Measurements from ENCODE around the gene DDHD1. TPM values are rescaled to one million over a fixed set of nuclear protein-coding genes. Genes with fewer than 3 reads are reported as not detected.
"Not testable (repeated sequence)": the region's sequence is repeated elsewhere in the genome, so short reads cannot be mapped to it uniquely, and the experiment has no call there.

The DDHD1 gene
- total RNA-seq, 2 experiments from 2014 or later = 53.6 to 58.5 TPM

DNA sequence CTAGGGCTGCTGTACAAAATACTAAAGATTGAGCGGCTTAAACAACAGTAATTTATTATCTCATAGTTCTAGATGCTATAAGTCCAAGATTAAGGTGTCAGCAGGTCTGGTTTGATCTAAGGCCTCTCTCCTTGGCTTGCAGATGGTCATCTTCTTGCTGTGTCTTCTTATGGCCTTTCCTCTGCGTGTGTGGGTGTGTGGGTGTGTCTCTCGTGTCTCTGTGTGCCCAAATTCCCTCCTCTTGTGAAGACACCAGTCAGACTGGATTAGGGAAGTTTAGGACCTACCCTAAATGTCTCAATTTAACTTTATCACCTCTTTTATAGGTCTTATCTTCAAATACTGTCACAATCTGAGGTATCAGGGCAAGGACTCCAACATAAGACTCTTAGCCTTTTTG is 28.3 kb downstream of the DDHD1 start:
- ChIA-PET CTCF (interaction anchor here (1.2 kb wide), 1 partner anchor 27 kb away, joined by 4 read pairs; no protein-coding TSS in a partner anchor), POLR2A (interaction anchor here (1.4 to 1.8 kb wide), 2 partner anchors 16 to 28 kb away, joined by 3 to 5 read pairs; partner anchors contain the start of gene DDHD1)
- H3K27me3 Mint-ChIP-seq = no peaks in the 10 kb centered on the region
- DNase-seq = no peak
- H3K9me3 Mint-ChIP-seq = peaks cover 18% of the 10 kb centered on the region
- peaks cover 44% of the 10 kb centered on the region for H3K36me3 Mint-ChIP-seq (ENCODE audit: low read depth)
- H3K4me1 Mint-ChIP-seq = peaks cover 31% of the 10 kb centered on the region
- H3K27ac Mint-ChIP-seq = no peak overlapping the region
- H3K4me3 Mint-ChIP-seq = no peak overlapping the region

DNA sequence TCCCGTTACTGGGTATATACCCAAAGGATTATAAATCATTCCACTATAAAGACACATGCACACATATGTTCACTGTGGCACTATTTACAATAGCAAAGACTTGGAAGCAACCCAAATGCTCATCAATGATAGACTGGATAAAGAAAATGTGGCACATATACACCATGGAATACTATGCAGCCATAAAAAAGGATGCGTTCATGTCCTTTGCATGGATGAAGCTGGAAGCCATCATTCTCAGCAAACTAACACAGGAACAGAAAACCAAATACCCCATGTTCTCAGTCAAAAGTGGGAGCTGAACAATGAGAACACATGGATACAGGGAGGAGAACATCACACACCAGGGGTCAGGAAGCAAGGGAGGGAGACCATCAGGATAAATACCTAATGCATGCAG is 31.7 kb downstream of the DDHD1 start:
- POLR2A ChIA-PET = interaction anchor here (1.0 kb wide), 1 partner anchor 28 kb away, joined by 3 read pairs; no protein-coding TSS in a partner anchor
- Mint-ChIP-seq H3K36me3 (ENCODE audit: low read depth) (peaks cover 60% of the 10 kb centered on the region), H3K9me3 (peaks cover 23% of the 10 kb centered on the region), H3K4me1 (peaks cover 46% of the 10 kb centered on the region)
- H3K4me3 Mint-ChIP-seq, DNase-seq, CTCF ChIA-PET, H3K27ac Mint-ChIP-seq, H3K27me3 Mint-ChIP-seq: not testable (repeated sequence)

DNA sequence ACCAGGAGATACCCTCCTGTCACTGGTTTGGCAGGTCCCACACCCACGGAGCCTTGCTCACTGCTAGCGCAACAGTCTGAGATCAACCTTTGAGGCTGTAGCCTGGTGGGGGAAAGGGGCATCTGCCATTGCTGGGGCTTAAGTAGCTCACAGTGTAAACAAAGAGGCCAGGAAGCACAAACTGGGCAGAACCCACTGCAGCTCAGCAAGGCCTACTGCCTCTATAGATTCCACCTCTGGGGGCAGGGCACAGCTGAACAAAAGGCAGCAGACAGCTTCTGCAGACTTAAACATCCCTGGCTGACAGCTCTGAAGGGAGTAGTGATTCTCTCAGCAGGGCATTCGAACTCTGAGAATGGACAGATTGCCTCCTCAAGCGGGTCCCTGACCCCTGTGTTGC is 35.6 kb downstream of the DDHD1 start:
- ChIA-PET POLR2A (interaction anchor here (1.3 to 1.4 kb wide), 2 partner anchors 9 to 31 kb away, joined by 3 to 4 read pairs; no protein-coding TSS in a partner anchor), CTCF (interaction anchor here (0.6 to 0.8 kb wide), 2 partner anchors 10 to 519 kb away, joined by 3 read pairs; no protein-coding TSS in a partner anchor)
- DNase-seq, H3K27ac Mint-ChIP-seq, H3K4me3 Mint-ChIP-seq, H3K27me3 Mint-ChIP-seq: not testable (repeated sequence)
- H3K36me3 Mint-ChIP-seq (ENCODE audit: low read depth) = peaks cover 77% of the 10 kb centered on the region
- peaks cover 39% of the 10 kb centered on the region for H3K9me3 Mint-ChIP-seq
- H3K4me1 Mint-ChIP-seq = peaks cover 64% of the 10 kb centered on the region

DNA sequence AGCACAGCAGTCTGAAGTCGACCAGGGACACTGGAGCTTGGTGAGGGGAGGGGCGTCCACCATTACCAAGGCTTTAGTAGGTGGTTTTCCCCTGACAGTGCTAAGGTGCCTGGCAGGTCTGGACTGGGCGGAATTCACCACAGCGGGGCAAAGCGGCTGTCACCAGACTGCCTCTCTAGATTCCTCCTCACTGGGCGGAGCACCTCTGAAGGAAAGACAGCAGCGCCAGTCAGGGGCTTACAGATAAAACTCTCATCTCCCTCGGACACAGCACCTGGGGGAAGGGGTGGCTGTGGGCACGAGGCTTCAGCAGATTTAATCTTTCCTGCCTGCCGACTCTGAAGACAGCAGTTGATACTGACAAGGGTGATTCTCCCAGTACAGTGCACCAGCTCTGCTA is 39.1 kb downstream of the DDHD1 start:
- Mint-ChIP-seq H3K27ac (no peak overlapping the region), H3K9me3 (peaks cover 26% of the 10 kb centered on the region), H3K4me1 (peaks cover 54% of the 10 kb centered on the region), H3K36me3 (ENCODE audit: low read depth) (peaks cover 47% of the 10 kb centered on the region), H3K27me3 (no peaks in the 10 kb centered on the region), H3K4me3 (no peak overlapping the region)
- ChIA-PET CTCF (no interaction called here), POLR2A (no interaction called here)
- no peak for DNase-seq

DNA sequence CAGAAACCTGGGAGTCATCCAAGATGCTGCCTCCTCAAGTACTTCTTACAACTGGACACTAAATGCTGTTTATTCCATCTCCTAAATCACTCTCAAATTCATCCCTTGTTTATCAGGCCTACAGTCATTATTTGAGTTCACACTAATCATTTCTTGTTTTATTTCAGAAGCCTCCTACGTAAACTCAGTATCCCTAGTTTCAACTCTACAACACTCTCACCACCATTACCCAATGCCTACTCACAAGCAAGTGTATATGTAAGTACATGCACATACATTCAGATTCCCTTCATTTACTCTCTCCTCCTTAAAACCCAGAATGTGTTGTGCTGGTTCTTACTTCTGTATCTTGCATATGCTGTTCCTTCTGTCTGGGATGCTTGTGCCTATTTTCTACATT is 43.0 kb downstream of the DDHD1 start:
- ChIA-PET CTCF (interaction anchor here (1.0 to 7.1 kb wide), 5 partner anchors 17 to 107 kb away, joined by 3 to 71 read pairs (median 7); partner anchors contain the start of gene DDHD1), POLR2A (interaction anchor here (0.6 to 7.3 kb wide), 14 partner anchors 9 to 558 kb away, joined by 3 to 264 read pairs (median 4); partner anchors contain the start of genes DDHD1, ERO1A, GPR137C and TXNDC16)
- DNase-seq = no peak
- Mint-ChIP-seq H3K36me3 (ENCODE audit: low read depth) (peaks cover 27% of the 10 kb centered on the region), H3K27me3 (no peaks in the 10 kb centered on the region), H3K9me3 (peaks cover 8% of the 10 kb centered on the region), H3K4me3 (no peak overlapping the region), H3K27ac (no peak overlapping the region), H3K4me1 (peaks cover 36% of the 10 kb centered on the region)

DNA sequence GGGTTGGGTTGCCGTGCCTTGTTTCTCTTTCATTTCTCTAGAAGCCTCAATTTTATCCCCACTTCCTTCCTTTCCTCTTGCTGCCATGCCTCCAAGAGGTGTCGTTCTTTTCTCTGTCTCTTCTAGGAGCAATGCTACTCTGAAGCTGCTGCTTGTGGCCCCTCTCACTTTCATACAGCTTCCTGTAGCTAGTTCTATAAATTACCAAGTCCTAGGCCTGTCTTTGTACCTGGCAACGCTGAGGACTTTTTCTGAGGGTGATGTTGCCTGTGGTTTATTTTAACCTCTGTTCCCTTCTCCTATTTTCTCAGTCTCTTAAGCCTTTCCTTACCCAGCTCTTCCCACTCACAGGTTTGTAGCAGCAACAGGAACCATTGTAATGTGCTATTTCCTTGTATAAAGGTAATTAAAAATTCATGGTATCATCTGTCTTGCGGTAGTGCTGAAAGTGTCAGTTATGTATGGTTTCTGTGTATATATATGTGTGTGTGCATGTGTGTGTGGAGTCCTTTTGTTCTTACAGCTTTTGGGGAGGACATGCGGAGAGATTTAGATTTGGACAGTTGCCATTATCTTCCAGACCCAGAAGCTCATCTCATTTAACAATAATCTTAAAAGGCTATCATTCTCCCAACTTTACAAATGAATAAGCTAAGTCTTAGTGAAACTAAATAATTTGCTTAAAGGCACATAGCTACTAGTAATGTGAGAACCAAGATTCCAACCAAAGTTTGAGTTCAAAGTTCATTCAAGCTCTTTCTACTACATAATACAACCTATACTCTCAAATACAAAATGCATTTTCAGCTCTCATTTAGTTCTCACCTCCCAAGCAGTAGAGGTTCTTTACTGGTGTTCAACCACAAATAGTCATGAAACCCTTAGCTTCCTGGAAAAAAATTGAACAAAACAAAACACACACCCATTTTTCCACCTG is 43.8 kb downstream of the DDHD1 start:
- Mint-ChIP-seq H3K27ac (no peak overlapping the region), H3K9me3 (peaks cover 4% of the 10 kb centered on the region), H3K36me3 (ENCODE audit: low read depth) (peaks cover 20% of the 10 kb centered on the region), H3K4me3 (no peak overlapping the region), H3K27me3 (no peaks in the 10 kb centered on the region), H3K4me1 (peaks cover 30% of the 10 kb centered on the region)
- peak; percentile 80 for DNase-seq
- ChIA-PET POLR2A (interaction anchor here (0.6 to 7.3 kb wide), 24 partner anchors 10 to 557 kb away, joined by 3 to 264 read pairs (median 4); partner anchors contain the start of genes DDHD1, ERO1A, GPR137C and TXNDC16), CTCF (interaction anchor here (0.9 to 7.1 kb wide), 8 partner anchors 11 to 108 kb away, joined by 3 to 71 read pairs (median 4); partner anchors contain the start of gene DDHD1)

DNA sequence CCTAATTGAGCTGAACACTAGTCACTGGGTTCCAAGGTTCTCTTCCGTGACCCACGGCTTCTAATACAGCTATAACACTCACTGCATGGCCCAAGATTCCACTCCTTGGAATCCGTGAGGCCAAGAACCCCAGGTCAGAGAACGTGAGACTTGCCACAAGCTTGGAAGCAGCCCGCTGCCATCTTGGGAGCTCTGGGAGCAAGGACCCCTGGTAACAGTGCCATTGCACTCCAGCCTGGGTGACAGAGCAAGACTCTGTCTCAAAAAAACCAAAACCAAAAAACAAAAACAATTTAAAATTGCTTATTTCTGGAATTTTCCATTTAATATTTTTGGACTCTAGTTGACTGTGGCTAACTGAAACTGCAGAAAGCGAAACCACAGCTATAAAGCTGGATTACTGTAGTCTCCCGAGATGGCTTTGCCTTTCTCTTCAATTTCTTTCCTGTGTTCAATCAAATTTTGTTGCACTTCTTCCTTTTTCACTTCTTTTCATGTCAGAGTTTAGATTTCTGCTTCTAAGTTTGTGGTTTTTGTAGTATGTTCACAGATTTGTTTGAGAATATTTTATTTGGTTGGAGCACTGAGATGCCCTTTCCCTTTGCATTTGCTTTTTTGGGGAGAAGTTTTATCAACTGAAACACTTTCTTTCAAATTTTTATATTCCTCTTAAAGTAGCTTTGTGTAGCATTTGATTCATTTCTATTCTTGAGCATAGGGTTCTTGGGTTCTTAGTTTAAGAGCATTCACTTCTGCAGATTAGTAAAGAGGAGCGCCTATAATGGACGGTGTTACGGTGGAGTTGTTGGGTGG is 44.6 kb downstream of the DDHD1 start:
- DNase-seq = no peak
- H3K4me3 Mint-ChIP-seq = no peak overlapping the region
- ChIA-PET POLR2A (interaction anchor here (0.8 to 7.3 kb wide), 18 partner anchors 9 to 556 kb away, joined by 3 to 264 read pairs (median 4); partner anchors contain the start of genes DDHD1, ERO1A, GPR137C and TXNDC16), CTCF (interaction anchor here (0.9 to 7.1 kb wide), 8 partner anchors 10 to 109 kb away, joined by 3 to 71 read pairs (median 3); partner anchors contain the start of gene DDHD1)
- no peak overlapping the region for H3K27ac Mint-ChIP-seq
- H3K9me3 Mint-ChIP-seq = peaks cover 4% of the 10 kb centered on the region
- H3K36me3 Mint-ChIP-seq (ENCODE audit: low read depth) = peaks cover 22% of the 10 kb centered on the region
- H3K27me3 Mint-ChIP-seq = no peaks in the 10 kb centered on the region
- peaks cover 27% of the 10 kb centered on the region for H3K4me1 Mint-ChIP-seq

DNA sequence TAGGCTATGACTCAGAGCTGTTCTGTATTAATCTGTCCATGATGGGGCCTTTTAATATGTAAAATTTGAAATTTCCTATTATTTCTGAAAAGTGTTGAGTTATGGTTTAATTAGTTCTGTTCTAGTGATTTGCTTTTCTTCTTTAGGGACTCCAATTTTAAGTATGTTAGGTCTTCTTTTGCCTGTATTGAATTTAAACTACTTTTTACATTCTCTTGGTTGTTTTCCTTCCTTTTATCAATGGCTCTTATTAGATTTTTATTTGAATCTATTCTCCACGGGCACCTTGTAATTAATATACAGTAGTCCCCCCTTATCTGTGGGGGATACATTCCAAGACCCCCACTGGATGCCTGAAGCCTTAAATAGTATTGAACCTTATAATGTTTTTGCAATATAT is 46.4 kb downstream of the DDHD1 start:
- ChIA-PET CTCF (interaction anchor here (0.7 to 7.1 kb wide), 2 partner anchors 10 to 44 kb away, joined by 3 to 71 read pairs; partner anchors contain the start of gene DDHD1), POLR2A (interaction anchor here (1.1 to 7.3 kb wide), 2 partner anchors 16 to 44 kb away, joined by 4 to 264 read pairs; partner anchors contain the start of gene DDHD1)
- peaks cover 34% of the 10 kb centered on the region for H3K36me3 Mint-ChIP-seq (ENCODE audit: low read depth)
- no peak overlapping the region for H3K4me3 Mint-ChIP-seq
- peaks cover 4% of the 10 kb centered on the region for H3K9me3 Mint-ChIP-seq
- peaks cover 27% of the 10 kb centered on the region for H3K4me1 Mint-ChIP-seq
- no peak overlapping the region for H3K27ac Mint-ChIP-seq
- no peaks in the 10 kb centered on the region for H3K27me3 Mint-ChIP-seq
- DNase-seq = no peak

DNA sequence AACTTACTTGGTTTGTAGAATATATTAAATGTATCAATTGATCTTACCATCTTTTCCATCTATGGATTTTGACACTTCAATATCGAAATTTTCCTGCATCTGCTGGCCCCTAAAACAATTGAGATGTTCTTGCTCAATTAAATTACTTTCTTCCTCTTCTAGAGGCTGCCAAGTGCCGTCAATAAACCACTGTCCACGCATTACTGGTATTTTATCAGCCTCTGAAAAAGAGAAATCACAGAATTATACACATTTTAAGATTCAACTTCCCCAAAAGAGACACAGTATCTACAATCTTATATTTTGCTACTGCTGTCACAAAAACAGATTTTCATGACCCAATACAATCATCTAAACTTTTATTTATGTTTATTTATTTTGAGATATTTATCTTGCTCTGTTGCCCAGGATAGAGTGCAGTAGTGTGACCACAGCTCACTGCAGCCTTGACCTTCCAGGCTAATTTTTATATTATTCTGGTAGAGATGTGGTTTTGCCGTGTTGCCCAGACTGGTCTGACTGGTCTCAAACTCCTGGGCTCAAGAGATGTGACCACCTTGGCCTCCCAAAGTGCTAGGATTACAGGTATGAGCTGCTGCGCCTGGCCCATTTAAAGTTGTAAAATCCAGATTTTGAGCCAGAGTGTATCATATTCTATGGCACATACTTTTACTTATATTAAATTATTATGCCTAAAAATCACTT is 49.3 kb downstream of the DDHD1 start:
- H3K27me3 Mint-ChIP-seq = no peaks in the 10 kb centered on the region
- POLR2A ChIA-PET = interaction anchor here (1.7 kb wide), 1 partner anchor 49 kb away, joined by 9 read pairs; the partner anchor contains the start of gene DDHD1
- no peak overlapping the region for H3K4me3 Mint-ChIP-seq
- no peak overlapping the region for H3K27ac Mint-ChIP-seq
- CTCF ChIA-PET = no interaction called here
- peaks cover 21% of the 10 kb centered on the region for H3K4me1 Mint-ChIP-seq
- no peak for DNase-seq
- H3K9me3 Mint-ChIP-seq = peaks cover 4% of the 10 kb centered on the region
- peaks cover 46% of the 10 kb centered on the region for H3K36me3 Mint-ChIP-seq (ENCODE audit: low read depth)

DNA sequence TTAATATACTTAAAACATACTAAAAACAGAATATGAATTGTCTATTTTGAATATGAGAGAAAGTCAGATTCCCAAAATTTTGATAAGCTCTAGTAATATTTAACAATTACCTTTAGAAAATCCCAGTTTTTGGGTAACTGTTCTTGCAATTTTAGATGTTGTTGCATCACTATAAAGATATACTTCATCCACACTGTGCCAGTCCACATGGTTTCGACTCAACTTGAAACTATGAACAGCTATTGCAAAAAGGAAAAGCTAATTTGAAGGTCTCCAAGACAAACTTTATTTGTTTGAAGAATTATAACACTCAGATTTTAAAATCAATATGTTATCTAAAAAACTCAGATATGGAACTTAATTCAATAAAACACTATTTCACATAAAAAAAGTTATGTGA is 59.9 kb downstream of the DDHD1 start:
- no peak overlapping the region for H3K27ac Mint-ChIP-seq
- DNase-seq = no peak
- no peak overlapping the region for H3K4me3 Mint-ChIP-seq
- H3K27me3 Mint-ChIP-seq = no peaks in the 10 kb centered on the region
- H3K9me3 Mint-ChIP-seq = peaks cover 6% of the 10 kb centered on the region
- ChIA-PET CTCF (no interaction called here), POLR2A (interaction anchor here (1.4 kb wide), 1 partner anchor 58 kb away, joined by 3 read pairs; no protein-coding TSS in a partner anchor)
- H3K4me1 Mint-ChIP-seq = peaks cover 8% of the 10 kb centered on the region
- peaks cover 55% of the 10 kb centered on the region for H3K36me3 Mint-ChIP-seq (ENCODE audit: low read depth)

DNA sequence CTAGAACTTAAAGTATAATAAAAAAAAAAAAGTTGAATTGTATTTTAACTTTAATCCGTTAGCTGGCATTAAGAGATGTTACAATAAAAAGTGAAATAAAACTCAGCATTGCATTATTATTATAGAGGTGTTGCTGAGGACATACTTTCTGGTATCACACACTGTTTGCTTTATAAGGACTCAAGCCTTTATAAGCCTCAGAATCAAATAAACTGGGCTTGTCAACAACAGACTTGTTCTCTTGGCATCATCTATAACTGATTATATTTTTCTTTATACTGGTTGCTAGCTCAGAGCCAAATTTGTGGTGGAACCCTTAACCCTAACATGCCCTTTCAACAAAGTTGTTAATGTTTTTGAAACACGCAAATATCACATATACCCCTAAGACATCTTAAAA is 62.3 kb downstream of the DDHD1 start:
- no peak for DNase-seq
- peaks cover 13% of the 10 kb centered on the region for H3K4me1 Mint-ChIP-seq
- ChIA-PET POLR2A (interaction anchor here (1.3 kb wide), 1 partner anchor 16 kb away, joined by 4 read pairs; no protein-coding TSS in a partner anchor), CTCF (interaction anchor here (2.4 kb wide), 1 partner anchor 36 kb away, joined by 6 read pairs; no protein-coding TSS in a partner anchor)
- H3K9me3 Mint-ChIP-seq = peaks cover 9% of the 10 kb centered on the region
- H3K27ac Mint-ChIP-seq = no peak overlapping the region
- peaks cover 79% of the 10 kb centered on the region for H3K36me3 Mint-ChIP-seq (ENCODE audit: low read depth)
- no peaks in the 10 kb centered on the region for H3K27me3 Mint-ChIP-seq
- no peak overlapping the region for H3K4me3 Mint-ChIP-seq

DNA sequence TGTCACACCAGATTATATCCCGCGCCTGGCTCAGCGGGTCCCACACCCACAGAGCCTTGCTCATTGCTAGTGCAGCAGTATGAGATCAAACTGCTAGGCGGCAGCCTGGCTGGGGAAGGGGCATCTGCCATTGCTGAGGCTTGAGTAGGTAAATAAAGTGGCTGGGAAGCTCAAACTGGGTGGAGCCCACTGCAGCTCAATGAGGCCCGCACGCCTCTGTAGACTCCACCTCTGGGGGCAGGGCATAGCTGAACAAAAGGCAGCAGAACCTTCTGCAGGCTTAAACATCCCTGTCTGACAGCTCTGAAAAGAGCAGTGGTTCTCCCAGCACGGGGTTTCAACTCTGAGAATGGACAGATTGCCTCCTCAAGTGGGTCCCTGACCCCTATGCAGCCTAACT is 68.2 kb downstream of the DDHD1 start:
- POLR2A ChIA-PET = interaction anchor here (1.6 kb wide), 1 partner anchor 10 kb away, joined by 4 read pairs; no protein-coding TSS in a partner anchor
- DNase-seq, H3K4me3 Mint-ChIP-seq, H3K27me3 Mint-ChIP-seq, H3K27ac Mint-ChIP-seq, CTCF ChIA-PET, H3K9me3 Mint-ChIP-seq: not testable (repeated sequence)
- Mint-ChIP-seq H3K4me1 (peaks cover 11% of the 10 kb centered on the region), H3K36me3 (ENCODE audit: low read depth) (peaks cover 94% of the 10 kb centered on the region)

Measured in activated CD4-positive, alpha-beta memory T cell treated with anti-CD3 and anti-CD28 coated beads, Interleukin-2, amount 10 ng/mL, durations not matched to agents 7 days and 5 days (primary cell).